Measurements from ENCODE around the gene CTAG1A. TPM values are rescaled to one million over a fixed set of nuclear protein-coding genes. Genes with fewer than 3 reads are reported as not detected.
"Not testable (repeated sequence)": the region's sequence is repeated elsewhere in the genome, so short reads cannot be mapped to it uniquely, and the experiment has no call there.

The CTAG1A gene
- total and polyA plus RNA-seq, 2 experiments from 2014 or later, result not detected

- not testable (repeated sequence) for ATAC-seq; H3K36me3 Mint-ChIP-seq (ENCODE audit: low read depth); H3K9me3 Mint-ChIP-seq; H3F3A ChIP-seq (replicated peaks; ENCODE audit: low read depth); DNase-seq (ENCODE audit: low spot score); H3K27ac ChIP-seq (ENCODE audit: low read depth); H3K36me3 ChIP-seq (ENCODE audit: insufficient read depth); H3K79me2 ChIP-seq (replicated peaks; ENCODE audit: insufficient read depth); H4K20me1 ChIP-seq (replicated peaks; ENCODE audit: insufficient read depth); H3K4me1 ChIP-seq (ENCODE audit: insufficient read depth); H2AFZ ChIP-seq; H3K4me2 ChIP-seq; H3K4me3 ChIP-seq; H3K27me3 ChIP-seq (ENCODE audit: insufficient read depth); H3K27me3 Mint-ChIP-seq (ENCODE audit: insufficient read depth, low read depth, poor library complexity); H3K4me1 Mint-ChIP-seq; H3K4me3 Mint-ChIP-seq; H3K9me2 ChIP-seq (ENCODE audit: insufficient read depth); H3K27ac Mint-ChIP-seq
Observed at GRCh38 chrX:154619182-154619581, 34.2 kb downstream of the CTAG1A start, which contains the start of gene CTAG1B. CTAG1B (minus strand) TSS chrX:154619282; CDS start chrX:154619218, 64 bp downstream.

GRCh38 chrX:154620767-154621414 is 36.0 kb downstream of the CTAG1A start:
- H3K4me2 ChIP-seq; DNase-seq (ENCODE audit: low spot score); H3K4me1 Mint-ChIP-seq; H3K79me2 ChIP-seq (replicated peaks; ENCODE audit: insufficient read depth); H3K9me3 Mint-ChIP-seq; H4K20me1 ChIP-seq (replicated peaks; ENCODE audit: insufficient read depth); H3K27ac Mint-ChIP-seq; H3K27ac ChIP-seq (ENCODE audit: low read depth); H3K9me2 ChIP-seq (ENCODE audit: insufficient read depth); H3K27me3 Mint-ChIP-seq (ENCODE audit: insufficient read depth, low read depth, poor library complexity); H2AFZ ChIP-seq; H3K27me3 ChIP-seq (ENCODE audit: insufficient read depth); H3K36me3 Mint-ChIP-seq (ENCODE audit: low read depth); H3K36me3 ChIP-seq (ENCODE audit: insufficient read depth); H3K4me1 ChIP-seq (ENCODE audit: insufficient read depth); H3F3A ChIP-seq (replicated peaks; ENCODE audit: low read depth); H3K4me3 Mint-ChIP-seq; H3K4me3 ChIP-seq: not testable (repeated sequence)
- ATAC-seq, result peak; percentile 60

GRCh38 chrX:154628960-154629359 is 44.0 kb downstream of the CTAG1A start:
- DNase-seq (ENCODE audit: low spot score); H3K36me3 Mint-ChIP-seq (ENCODE audit: low read depth); H3K4me1 Mint-ChIP-seq; H3K27me3 Mint-ChIP-seq (ENCODE audit: insufficient read depth, low read depth, poor library complexity); H3K36me3 ChIP-seq (ENCODE audit: insufficient read depth); H3K27me3 ChIP-seq (ENCODE audit: insufficient read depth); H3K9me2 ChIP-seq (ENCODE audit: insufficient read depth); H3K4me2 ChIP-seq; H4K20me1 ChIP-seq (replicated peaks; ENCODE audit: insufficient read depth); H3K9me3 Mint-ChIP-seq; H3K4me1 ChIP-seq (ENCODE audit: insufficient read depth); H3K27ac Mint-ChIP-seq; H3K4me3 Mint-ChIP-seq; H3F3A ChIP-seq (replicated peaks; ENCODE audit: low read depth); H3K27ac ChIP-seq (ENCODE audit: low read depth); H3K4me3 ChIP-seq; H2AFZ ChIP-seq; H3K79me2 ChIP-seq (replicated peaks; ENCODE audit: insufficient read depth): not testable (repeated sequence)
- ATAC-seq, result peak; percentile 85

- H3F3A ChIP-seq (replicated peaks; ENCODE audit: low read depth); H3K9me2 ChIP-seq (ENCODE audit: insufficient read depth); H3K4me3 Mint-ChIP-seq; H3K4me1 ChIP-seq (ENCODE audit: insufficient read depth); H3K27me3 ChIP-seq (ENCODE audit: insufficient read depth); ATAC-seq; H3K27ac ChIP-seq (ENCODE audit: low read depth); H3K79me2 ChIP-seq (replicated peaks; ENCODE audit: insufficient read depth); H3K4me1 Mint-ChIP-seq; H3K4me3 ChIP-seq; H3K4me2 ChIP-seq; H3K27me3 Mint-ChIP-seq (ENCODE audit: insufficient read depth, low read depth, poor library complexity); DNase-seq (ENCODE audit: low spot score); H3K36me3 Mint-ChIP-seq (ENCODE audit: low read depth); H2AFZ ChIP-seq; H3K9me3 Mint-ChIP-seq; H3K27ac Mint-ChIP-seq; H4K20me1 ChIP-seq (replicated peaks; ENCODE audit: insufficient read depth); H3K36me3 ChIP-seq (ENCODE audit: insufficient read depth): not testable (repeated sequence)
Observed at GRCh38 chrX:154630949-154631348, 46.0 kb downstream of the CTAG1A start.

- H4K20me1 ChIP-seq (replicated peaks; ENCODE audit: insufficient read depth); H3K36me3 ChIP-seq (ENCODE audit: insufficient read depth); H3K9me3 Mint-ChIP-seq; H3F3A ChIP-seq (replicated peaks; ENCODE audit: low read depth); H3K4me1 Mint-ChIP-seq; H3K4me1 ChIP-seq (ENCODE audit: insufficient read depth); H3K27me3 ChIP-seq (ENCODE audit: insufficient read depth); DNase-seq (ENCODE audit: low spot score); H3K27ac Mint-ChIP-seq; H3K9me2 ChIP-seq (ENCODE audit: insufficient read depth); H3K4me3 Mint-ChIP-seq; H3K27me3 Mint-ChIP-seq (ENCODE audit: insufficient read depth, low read depth, poor library complexity); H3K4me3 ChIP-seq; H3K27ac ChIP-seq (ENCODE audit: low read depth); H3K4me2 ChIP-seq; H3K36me3 Mint-ChIP-seq (ENCODE audit: low read depth); H2AFZ ChIP-seq; H3K79me2 ChIP-seq (replicated peaks; ENCODE audit: insufficient read depth): not testable (repeated sequence)
- ATAC-seq, result peak; percentile 69
Observed at GRCh38 chrX:154633661-154634060, 48.7 kb downstream of the CTAG1A start.

Small RNAs within 50 kb of the gene (small RNA-seq; reads per million reads assigned to genes)
- gene AC244090.1 (ENCODE audit: low replicate concordance) (not detected), gene AC244107.2 (ENCODE audit: low replicate concordance) (not detected)

Other genes with a start within 250 kb of the CTAG1A start
- gene FLNA, start 210.5 kb upstream of the CTAG1A start, total RNA-seq (2014; rRNA removed; shearing (Covaris generic)), result 1,228 and 1,445 TPM in 2 replicates
- gene FLNA, start 210.5 kb upstream of the CTAG1A start, polyA plus RNA-seq (2016; fragmentation: Nextera tagmentation; extraction: Ambion mirVana), result 579 and 629 TPM in 2 replicates
- 76.0 and 78.6 TPM in 2 replicates for gene EMD, start 205.8 kb upstream of the CTAG1A start, total RNA-seq (2014; rRNA removed; shearing (Covaris generic))
- gene EMD, start 205.8 kb upstream of the CTAG1A start, polyA plus RNA-seq (2016; fragmentation: Nextera tagmentation; extraction: Ambion mirVana), result 74.2 and 78.3 TPM in 2 replicates
- gene RPL10, start 186.8 kb upstream of the CTAG1A start, total RNA-seq (2014; rRNA removed; shearing (Covaris generic)), result 3,338 and 4,929 TPM in 2 replicates
- gene RPL10, start 186.8 kb upstream of the CTAG1A start, polyA plus RNA-seq (2016; fragmentation: Nextera tagmentation; extraction: Ambion mirVana), result 1,696 and 1,721 TPM in 2 replicates
- 16.0 and 16.1 TPM in 2 replicates for gene DNASE1L1, start 175.9 kb upstream of the CTAG1A start, total RNA-seq (2014; rRNA removed; shearing (Covaris generic))
- gene DNASE1L1, start 175.9 kb upstream of the CTAG1A start, polyA plus RNA-seq (2016; fragmentation: Nextera tagmentation; extraction: Ambion mirVana), result 3.3 and 4.1 TPM in 2 replicates
- 36.0 and 43.3 TPM in 2 replicates for gene TAFAZZIN, start 173.6 kb upstream of the CTAG1A start, total RNA-seq (2014; rRNA removed; shearing (Covaris generic))
- 24.1 and 26.1 TPM in 2 replicates for gene TAFAZZIN, start 173.6 kb upstream of the CTAG1A start, polyA plus RNA-seq (2016; fragmentation: Nextera tagmentation; extraction: Ambion mirVana)
- 52.1 and 53.4 TPM in 2 replicates for gene ATP6AP1, start 156.5 kb upstream of the CTAG1A start, total RNA-seq (2014; rRNA removed; shearing (Covaris generic))
- gene ATP6AP1, start 156.5 kb upstream of the CTAG1A start, polyA plus RNA-seq (2016; fragmentation: Nextera tagmentation; extraction: Ambion mirVana), result 37.7 and 39.4 TPM in 2 replicates
- gene GDI1, start 148.0 kb upstream of the CTAG1A start, total RNA-seq (2014; rRNA removed; shearing (Covaris generic)), result 95.9 and 96.1 TPM in 2 replicates
- gene GDI1, start 148.0 kb upstream of the CTAG1A start, polyA plus RNA-seq (2016; fragmentation: Nextera tagmentation; extraction: Ambion mirVana), result 48.5 and 49.1 TPM in 2 replicates
- 20.9 and 23.9 TPM in 2 replicates for gene FAM50A, start 141.0 kb upstream of the CTAG1A start, total RNA-seq (2014; rRNA removed; shearing (Covaris generic))
- gene FAM50A, start 141.0 kb upstream of the CTAG1A start, polyA plus RNA-seq (2016; fragmentation: Nextera tagmentation; extraction: Ambion mirVana), result 77.6 and 91.3 TPM in 2 replicates
- 5.4 and 7.0 TPM in 2 replicates for gene PLXNA3, start 126.9 kb upstream of the CTAG1A start, total RNA-seq (2014; rRNA removed; shearing (Covaris generic))
- 2.7 and 4.1 TPM in 2 replicates for gene PLXNA3, start 126.9 kb upstream of the CTAG1A start, polyA plus RNA-seq (2016; fragmentation: Nextera tagmentation; extraction: Ambion mirVana)
- 60.3 and 71.0 TPM in 2 replicates for gene LAGE3, start 105.9 kb upstream of the CTAG1A start, total RNA-seq (2014; rRNA removed; shearing (Covaris generic))
- 76.5 and 84.5 TPM in 2 replicates for gene LAGE3, start 105.9 kb upstream of the CTAG1A start, polyA plus RNA-seq (2016; fragmentation: Nextera tagmentation; extraction: Ambion mirVana)
- gene UBL4A, start 98.5 kb upstream of the CTAG1A start, total RNA-seq (2014; rRNA removed; shearing (Covaris generic)), result 39.0 and 43.7 TPM in 2 replicates
- 15.2 and 15.6 TPM in 2 replicates for gene UBL4A, start 98.5 kb upstream of the CTAG1A start, polyA plus RNA-seq (2016; fragmentation: Nextera tagmentation; extraction: Ambion mirVana)
- gene SLC10A3, start 94.5 kb upstream of the CTAG1A start, total RNA-seq (2014; rRNA removed; shearing (Covaris generic)), result 9.5 and 17.6 TPM in 2 replicates
- 7.3 and 7.6 TPM in 2 replicates for gene SLC10A3, start 94.5 kb upstream of the CTAG1A start, polyA plus RNA-seq (2016; fragmentation: Nextera tagmentation; extraction: Ambion mirVana)
- 14.0 and 16.5 TPM in 2 replicates for gene FAM3A, start 68.9 kb upstream of the CTAG1A start, total RNA-seq (2014; rRNA removed; shearing (Covaris generic))
- 11.8 and 12.0 TPM in 2 replicates for gene FAM3A, start 68.9 kb upstream of the CTAG1A start, polyA plus RNA-seq (2016; fragmentation: Nextera tagmentation; extraction: Ambion mirVana)
- gene G6PD, start 38.3 kb upstream of the CTAG1A start, total RNA-seq (2014; rRNA removed; shearing (Covaris generic)), result 66.2 and 66.7 TPM in 2 replicates
- gene G6PD, start 38.3 kb upstream of the CTAG1A start, polyA plus RNA-seq (2016; fragmentation: Nextera tagmentation; extraction: Ambion mirVana), result 14.3 and 14.4 TPM in 2 replicates
- 13.5 and 14.9 TPM in 2 replicates for gene IKBKG, start 37.5 kb upstream of the CTAG1A start, total RNA-seq (2014; rRNA removed; shearing (Covaris generic))
- gene IKBKG, start 37.5 kb upstream of the CTAG1A start, polyA plus RNA-seq (2016; fragmentation: Nextera tagmentation; extraction: Ambion mirVana), result 11.5 and 12.6 TPM in 2 replicates
- gene CTAG1B, start 34.1 kb downstream of the CTAG1A start, total RNA-seq (2014; rRNA removed; shearing (Covaris generic)), result not detected in 2 replicates
- gene CTAG1B, start 34.1 kb downstream of the CTAG1A start, polyA plus RNA-seq (2016; fragmentation: Nextera tagmentation; extraction: Ambion mirVana), result not detected in 2 replicates
- gene CTAG2, start 68.4 kb downstream of the CTAG1A start, total RNA-seq (2014; rRNA removed; shearing (Covaris generic)), result 0.87 TPM in 1 of 2 replicates, not detected in the other
- gene CTAG2, start 68.4 kb downstream of the CTAG1A start, polyA plus RNA-seq (2016; fragmentation: Nextera tagmentation; extraction: Ambion mirVana), result not detected in 2 replicates
- 0.50 and 1.8 TPM in 2 replicates for gene GAB3, start 165.9 kb downstream of the CTAG1A start, total RNA-seq (2014; rRNA removed; shearing (Covaris generic))
- 0.35 and 0.89 TPM in 2 replicates for gene GAB3, start 165.9 kb downstream of the CTAG1A start, polyA plus RNA-seq (2016; fragmentation: Nextera tagmentation; extraction: Ambion mirVana)
- gene DKC1, start 177.7 kb downstream of the CTAG1A start, total RNA-seq (2014; rRNA removed; shearing (Covaris generic)), result 101 and 120 TPM in 2 replicates
- 154 and 165 TPM in 2 replicates for gene DKC1, start 177.7 kb downstream of the CTAG1A start, polyA plus RNA-seq (2016; fragmentation: Nextera tagmentation; extraction: Ambion mirVana)
- 24.4 and 27.2 TPM in 2 replicates for gene MPP1, start 220.4 kb downstream of the CTAG1A start, total RNA-seq (2014; rRNA removed; shearing (Covaris generic))
- gene MPP1, start 220.4 kb downstream of the CTAG1A start, polyA plus RNA-seq (2016; fragmentation: Nextera tagmentation; extraction: Ambion mirVana), result 17.8 and 18.7 TPM in 2 replicates
- not detected in 2 replicates for gene SMIM9, start 249.5 kb downstream of the CTAG1A start, total RNA-seq (2014; rRNA removed; shearing (Covaris generic))
- not detected in 2 replicates for gene SMIM9, start 249.5 kb downstream of the CTAG1A start, polyA plus RNA-seq (2016; fragmentation: Nextera tagmentation; extraction: Ambion mirVana)

All from GM23338 (cell line).